Ascending aorta (tissue), 2 donors: ENCODE results near the gene ERFE. TPM values are rescaled to one million over a fixed set of nuclear protein-coding genes. Genes with fewer than 3 reads are reported as not detected.
A peak's percentile ranks its signal among the peaks of the same experiment; 100 is the strongest.

Source experiments
- DNase-seq, 2 donors: peaks; one replicate each; pipeline ENCODE4 v3.0.0-alpha.2; 2019; ENCODE audit warnings: low spot score in 2 of 2
- H3K27ac ChIP-seq, 2 donors: fragments of 200-600 bp; sonication (generic); one replicate each; pipeline ENCODE4 v1.5.1; 2016 to 2017; ENCODE audit warnings: mild to moderate bottlenecking in 1 of 2
- H3K27me3 ChIP-seq: fragments of 200-600 bp; sonication (generic); one replicate; pipeline ENCODE4 v1.5.1; 2017
- H3K36me3 ChIP-seq, 2 donors: fragments of 200-600 bp; sonication (generic); one replicate each; pipeline ENCODE4 v1.5.1; 2016
- H3K4me1 ChIP-seq, 2 donors: fragments of 200-600 bp; sonication (generic); one replicate each; pipeline ENCODE4 v1.5.1; 2016 to 2017; ENCODE audit warnings: mild to moderate bottlenecking in 1 of 2
- H3K4me3 ChIP-seq, 2 donors: fragments of 200-600 bp; sonication (generic); one replicate each; pipeline ENCODE4 v1.5.1; 2016 to 2017; ENCODE audit warnings: mild to moderate bottlenecking in 1 of 2
- H3K9me3 ChIP-seq, 2 donors: fragments of 200-600 bp; sonication (generic); one replicate each; pipeline ENCODE4 v1.5.1; 2016
- CTCF ChIP-seq, 3 experiments: fragments of 200-600 bp in 2 of 3; fragments of 450-650 bp in 1 of 3; sonication (generic) in 2 of 3; IDR thresholded peaks; one replicate each; pipeline ENCODE4 v1.5.1; 2016 to 2019; ENCODE audit warnings: antibody characterized with exemption in 3 of 3, mild to moderate bottlenecking in 1 of 3, moderate library complexity in 1 of 3
- intact Hi-C: fragments of 100-400 bp; cut with DNase I; formaldehyde crosslinking; loops from one replicate; pipeline ENCODE4 v1.15.1; 2023
- total RNA-seq: library from RNA; depleted of rRNA; stranded (reverse); fragments of >200 nt; gene quantifications from one replicate; pipeline ENCODE4 v1.1.0, GENCODE V29; 2016

The ERFE gene
- total RNA-seq, 1 donor from 2014 or later, result 3.3 TPM

- Histone ChIP-seq H3K27me3 (peaks cover 2% of the 10 kb centered on the region), H3K9me3 (no peaks in the 10 kb centered on the region), H3K4me3 (peak overlapping the region; percentile 47 to 52), H3K27ac (no peak overlapping the region), H3K4me1 (peaks cover 7 to 8% of the 10 kb centered on the region in 2 donors), H3K36me3 (no peaks in the 10 kb centered on the region)
- no peak for TF ChIP-seq CTCF (IDR thresholded peaks at IDR 0.05)
- intact Hi-C loops, result no loop called here
- no peak for DNase-seq
Measured at GRCh38 chr2:238159071-238159539, 335 bp downstream of the ERFE start.

GRCh38 chr2:238159661-238160205 is 963 bp downstream of the ERFE start:
- Histone ChIP-seq H3K9me3 (no peaks in the 10 kb centered on the region), H3K27ac (no peak overlapping the region), H3K4me3 (peak overlapping the region in 1 of 2 donors; percentile 47), H3K27me3 (peaks cover 4% of the 10 kb centered on the region), H3K4me1 (peaks cover 7 to 8% of the 10 kb centered on the region in 2 donors), H3K36me3 (no peaks in the 10 kb centered on the region)
- intact Hi-C loops, result loop anchor here (5.0 kb wide), 1 partner anchor 103 kb away; no protein-coding TSS in a partner anchor
- TF ChIP-seq CTCF (IDR thresholded peaks at IDR 0.05), result no peak
- DNase-seq, result no peak

GRCh38 chr2:238160206-238161129 is 1.7 kb downstream of the ERFE start:
- intact Hi-C loops, result loop anchor here (5.0 kb wide), 1 partner anchor 102 kb away; no protein-coding TSS in a partner anchor
- DNase-seq, result peak in 1 of 2 donors; percentile 60
- no peak overlapping the region for H3K27ac ChIP-seq
- peak in 1 of 3 experiments; percentile 19 for TF ChIP-seq CTCF (IDR thresholded peaks at IDR 0.05)
- H3K36me3 ChIP-seq, result no peaks in the 10 kb centered on the region
- H3K4me3 ChIP-seq, result no peak overlapping the region
- H3K4me1 ChIP-seq, result peaks cover 7 to 8% of the 10 kb centered on the region in 2 donors
- peaks cover 4% of the 10 kb centered on the region for H3K27me3 ChIP-seq
- no peaks in the 10 kb centered on the region for H3K9me3 ChIP-seq

- peaks cover 4% of the 10 kb centered on the region for H3K27me3 ChIP-seq
- intact Hi-C loops, result loop anchor here (5.0 kb wide), 1 partner anchor 101 kb away; no protein-coding TSS in a partner anchor
- H3K9me3 ChIP-seq, result no peaks in the 10 kb centered on the region
- TF ChIP-seq CTCF (IDR thresholded peaks at IDR 0.05), result no peak
- no peak overlapping the region for H3K4me3 ChIP-seq
- no peak overlapping the region for H3K27ac ChIP-seq
- no peaks in the 10 kb centered on the region for H3K36me3 ChIP-seq
- peaks cover 7 to 8% of the 10 kb centered on the region in 2 donors for H3K4me1 ChIP-seq
- DNase-seq, result peak; percentile 7 to 52
Measured at GRCh38 chr2:238161291-238162051, 2.7 kb downstream of the ERFE start.

- H3K36me3 ChIP-seq, result no peaks in the 10 kb centered on the region
- intact Hi-C loops, result loop anchor here (5.0 kb wide), 1 partner anchor 100 kb away; no protein-coding TSS in a partner anchor
- no peak overlapping the region for H3K4me3 ChIP-seq
- no peak for TF ChIP-seq CTCF (IDR thresholded peaks at IDR 0.05)
- H3K4me1 ChIP-seq, result peaks cover 7 to 8% of the 10 kb centered on the region in 2 donors
- peaks cover 4% of the 10 kb centered on the region for H3K27me3 ChIP-seq
- no peak overlapping the region for H3K27ac ChIP-seq
- H3K9me3 ChIP-seq, result no peaks in the 10 kb centered on the region
- peak; percentile 1 to 56 for DNase-seq
Measured at GRCh38 chr2:238162251-238162845, 3.6 kb downstream of the ERFE start.
